IPS-20b (cell line): ENCODE data around the gene PRICKLE2.

ENCODE experiments used
- H3K27ac ChIP-seq: one replicate; pipeline ENCODE4 v1.5.1; 2013; ENCODE audit warnings: low read length
- H3K27me3 ChIP-seq: 2 replicates; pipeline ENCODE4 v1.6.1; 2013; ENCODE audit warnings: mild to moderate bottlenecking, low read length, inconsistent platforms; ENCODE audit not compliant: insufficient read depth
- H3K36me3 ChIP-seq: 2 replicates; pipeline ENCODE4 v1.6.1; 2013; ENCODE audit warnings: low read depth, mild to moderate bottlenecking, inconsistent platforms, low read length, moderate library complexity; ENCODE audit not compliant: insufficient read depth
- H3K4me1 ChIP-seq: 2 replicates; pipeline ENCODE4 v1.6.1; 2013; ENCODE audit warnings: mild to moderate bottlenecking, control low read depth, inconsistent platforms, low read length, moderate library complexity; ENCODE audit not compliant: insufficient read depth
- H3K4me3 ChIP-seq: 2 replicates; pipeline ENCODE4 v1.5.1; 2013; ENCODE audit warnings: mild to moderate bottlenecking, low read length, inconsistent platforms
- H3K9ac ChIP-seq: 2 replicates; pipeline ENCODE4 v1.6.1; 2013; ENCODE audit warnings: low read depth, mild to moderate bottlenecking, inconsistent platforms, low read length, moderate library complexity
- H3K9me3 ChIP-seq: 2 replicates; pipeline ENCODE4 v1.6.1; 2013; ENCODE audit warnings: mild to moderate bottlenecking, low read depth, low read length, inconsistent platforms; ENCODE audit not compliant: insufficient read depth

The PRICKLE2 gene

GRCh38 chr3:64056606-64057180 lies 168.6 kb downstream of the PRICKLE2 start:
- Histone ChIP-seq H3K9ac (no peak overlapping the region), H3K27ac (no peak overlapping the region)

GRCh38 chr3:64055076-64055475 lies 170.2 kb downstream of the PRICKLE2 start:
- Histone ChIP-seq H3K36me3 (no peaks in the 10 kb centered on the region), H3K27me3 (no peaks in the 10 kb centered on the region), H3K4me1 (no peaks in the 10 kb centered on the region; the same call in 1 of the 2 replicates), H3K9ac (no peak overlapping the region), H3K4me3 (no peak overlapping the region), H3K9me3 (no peaks in the 10 kb centered on the region), H3K27ac (no peak overlapping the region)

More at GRCh38 chr3:64056606-64057180, 168.6 kb downstream of the PRICKLE2 start:
- H3K9me3 ChIP-seq = no peaks in the 10 kb centered on the region
- H3K27me3 ChIP-seq = peaks cover 7% of the 10 kb centered on the region; the same call in 1 of the 2 replicates
- no peaks in the 10 kb centered on the region for H3K4me1 ChIP-seq
- no peak overlapping the region for H3K4me3 ChIP-seq
- H3K36me3 ChIP-seq = no peaks in the 10 kb centered on the region

- H3K9me3 ChIP-seq = no peaks in the 10 kb centered on the region
- no peak overlapping the region for H3K4me3 ChIP-seq
- H3K4me1 ChIP-seq = peaks cover 3% of the 10 kb centered on the region; the same call in 1 of the 2 replicates
- H3K27me3 ChIP-seq = no peaks in the 10 kb centered on the region
- no peak overlapping the region for H3K9ac ChIP-seq
- H3K36me3 ChIP-seq = no peaks in the 10 kb centered on the region
- no peak overlapping the region for H3K27ac ChIP-seq
These were observed 170.8 kb downstream of the PRICKLE2 start for GRCh38 chr3:64054488-64054887.

GRCh38 chr3:64053581-64053980 lies 171.7 kb downstream of the PRICKLE2 start:
- no peak overlapping the region for H3K27ac ChIP-seq
- no peak overlapping the region for H3K9ac ChIP-seq
- peaks cover 12% of the 10 kb centered on the region for H3K4me1 ChIP-seq

GRCh38 chr3:64053117-64053516 lies 172.1 kb downstream of the PRICKLE2 start:
- Histone ChIP-seq H3K9ac (no peak overlapping the region), H3K4me1 (peaks cover 17% of the 10 kb centered on the region), H3K27ac (no peak overlapping the region), H3K36me3 (no peaks in the 10 kb centered on the region), H3K9me3 (no peaks in the 10 kb centered on the region), H3K4me3 (no peak overlapping the region), H3K27me3 (no peaks in the 10 kb centered on the region)

More at GRCh38 chr3:64053581-64053980, 171.7 kb downstream of the PRICKLE2 start:
- no peak overlapping the region for H3K4me3 ChIP-seq
- H3K36me3 ChIP-seq = no peaks in the 10 kb centered on the region
- H3K27me3 ChIP-seq = no peaks in the 10 kb centered on the region
- H3K9me3 ChIP-seq = no peaks in the 10 kb centered on the region

- Histone ChIP-seq H3K36me3 (no peaks in the 10 kb centered on the region), H3K4me3 (peak overlapping the region; percentile 9; the same call in 1 of the 2 replicates), H3K9ac (no peak overlapping the region), H3K27me3 (no peaks in the 10 kb centered on the region), H3K27ac (no peak overlapping the region), H3K4me1 (peaks cover 28% of the 10 kb centered on the region), H3K9me3 (no peaks in the 10 kb centered on the region)
These were observed 175.4 kb downstream of the PRICKLE2 start for GRCh38 chr3:64049832-64050231.

- no peaks in the 10 kb centered on the region for H3K36me3 ChIP-seq
- H3K4me1 ChIP-seq = peaks cover 28% of the 10 kb centered on the region
- H3K27me3 ChIP-seq = no peaks in the 10 kb centered on the region
- no peak overlapping the region for H3K9ac ChIP-seq
- H3K9me3 ChIP-seq = no peaks in the 10 kb centered on the region
- peak overlapping the region; percentile 9 for H3K4me3 ChIP-seq
- H3K27ac ChIP-seq = no peak overlapping the region
These were observed 176.1 kb downstream of the PRICKLE2 start for GRCh38 chr3:64049136-64049535.

GRCh38 chr3:64048631-64049061 lies 176.6 kb downstream of the PRICKLE2 start:
- peak overlapping the region; percentile 9; the same call in 1 of the 2 replicates for H3K4me3 ChIP-seq
- H3K9ac ChIP-seq = no peak overlapping the region
- peaks cover 28% of the 10 kb centered on the region for H3K4me1 ChIP-seq
- H3K27me3 ChIP-seq = no peaks in the 10 kb centered on the region
- H3K36me3 ChIP-seq = no peaks in the 10 kb centered on the region
- H3K9me3 ChIP-seq = no peaks in the 10 kb centered on the region
- H3K27ac ChIP-seq = no peak overlapping the region

GRCh38 chr3:64047787-64048186 lies 177.5 kb downstream of the PRICKLE2 start:
- no peak overlapping the region for H3K9ac ChIP-seq

GRCh38 chr3:64046996-64047594 lies 178.2 kb downstream of the PRICKLE2 start:
- Histone ChIP-seq H3K9me3 (no peaks in the 10 kb centered on the region), H3K36me3 (no peaks in the 10 kb centered on the region), H3K4me1 (peaks cover 28% of the 10 kb centered on the region), H3K4me3 (no peak overlapping the region), H3K27ac (no peak overlapping the region), H3K27me3 (no peaks in the 10 kb centered on the region), H3K9ac (no peak overlapping the region)

More at GRCh38 chr3:64047787-64048186, 177.5 kb downstream of the PRICKLE2 start:
- Histone ChIP-seq H3K36me3 (no peaks in the 10 kb centered on the region), H3K27me3 (no peaks in the 10 kb centered on the region), H3K27ac (no peak overlapping the region), H3K9me3 (no peaks in the 10 kb centered on the region), H3K4me3 (no peak overlapping the region), H3K4me1 (peaks cover 28% of the 10 kb centered on the region)

- no peak overlapping the region for H3K9ac ChIP-seq
- no peak overlapping the region for H3K4me3 ChIP-seq
These were observed 178.7 kb downstream of the PRICKLE2 start for GRCh38 chr3:64046592-64046991.

GRCh38 chr3:64042952-64043351 lies 182.3 kb downstream of the PRICKLE2 start:
- Histone ChIP-seq H3K9ac (no peak overlapping the region), H3K27me3 (no peaks in the 10 kb centered on the region), H3K36me3 (no peaks in the 10 kb centered on the region), H3K27ac (no peak overlapping the region), H3K4me1 (peaks cover 9% of the 10 kb centered on the region), H3K4me3 (no peak overlapping the region), H3K9me3 (no peaks in the 10 kb centered on the region)

More at GRCh38 chr3:64046592-64046991, 178.7 kb downstream of the PRICKLE2 start:
- H3K36me3 ChIP-seq = no peaks in the 10 kb centered on the region
- H3K27me3 ChIP-seq = no peaks in the 10 kb centered on the region
- no peak overlapping the region for H3K27ac ChIP-seq
- peaks cover 28% of the 10 kb centered on the region for H3K4me1 ChIP-seq
- no peaks in the 10 kb centered on the region for H3K9me3 ChIP-seq
